Posterior vena cava (tissue), 2 donors: ENCODE results near the gene GMDS. TPM values are rescaled to one million over a fixed set of nuclear protein-coding genes. Genes with fewer than 3 reads are reported as not detected.
A peak's percentile ranks its signal among the peaks of the same experiment; 100 is the strongest.

Experiments
- DNase-seq: peaks from one replicate; pipeline ENCODE4 v3.0.0-alpha.2; 2020; ENCODE audit warnings: low spot score
- intact Hi-C, 2 donors: fragments of 100-400 bp; cut with DNase I; formaldehyde crosslinking; loops; one replicate each; pipeline versions ENCODE4 v1.14.1 to v1.14.2; 2022 to 2023
- total RNA-seq, 2 donors: library from RNA; stranded (reverse); fragmentation: NEBNext Ultra II Directional; extraction: Animal tissue kit (Norgen Biotek cat#: 25700); gene quantifications; one replicate each; pipeline ENCODE4 v1.2.1, GENCODE V29; 2021
- donor health status: DM: yes; HTN: yes; CAD: no.
- donor health status: DM: yes; HTN: yes; CAD: no.

Gene GMDS
- total RNA-seq, 2 donors from 2014 or later: 14.9 to 20.1 TPM

GRCh38 chr6:2149361-2150006 is 95.9 kb downstream of the GMDS start:
- DNase-seq: no peak

GRCh38 chr6:2148748-2149147 is 96.7 kb downstream of the GMDS start:
- intact Hi-C loops: no loop called here
- DNase-seq: no peak

More at GRCh38 chr6:2149361-2150006, 95.9 kb downstream of the GMDS start:
- intact Hi-C loops: no loop called here

- intact Hi-C loops: no loop called here
- no peak for DNase-seq
Measured at GRCh38 chr6:2147766-2148448, 97.5 kb downstream of the GMDS start.

GRCh38 chr6:2147261-2147660 is 98.1 kb downstream of the GMDS start:
- intact Hi-C loops: no loop called here
- no peak for DNase-seq

- no peak for DNase-seq
- intact Hi-C loops: no loop called here
Measured at GRCh38 chr6:2144210-2144609, 101.2 kb downstream of the GMDS start.

- intact Hi-C loops: no loop called here
- no peak for DNase-seq
Measured at GRCh38 chr6:2141644-2142290, 103.6 kb downstream of the GMDS start.

- intact Hi-C loops: no loop called here
- no peak for DNase-seq
Measured at GRCh38 chr6:2140438-2141128, 104.8 kb downstream of the GMDS start.

- no peak for DNase-seq
- intact Hi-C loops: no loop called here
Measured at GRCh38 chr6:2135401-2135800, 110.0 kb downstream of the GMDS start.

GRCh38 chr6:2134554-2134953 is 110.9 kb downstream of the GMDS start:
- DNase-seq: no peak
- intact Hi-C loops: no loop called here

- intact Hi-C loops: no loop called here
- DNase-seq: no peak
Measured at GRCh38 chr6:2133716-2134310, 111.6 kb downstream of the GMDS start.

GRCh38 chr6:2132916-2133315 is 112.5 kb downstream of the GMDS start:
- no peak for DNase-seq
- intact Hi-C loops: no loop called here

- intact Hi-C loops: no loop called here
Measured at GRCh38 chr6:2132416-2132815, 113.0 kb downstream of the GMDS start.

GRCh38 chr6:2129182-2129621 is 116.2 kb downstream of the GMDS start:
- intact Hi-C loops: no loop called here
- DNase-seq: no peak

More at GRCh38 chr6:2132416-2132815, 113.0 kb downstream of the GMDS start:
- no peak for DNase-seq

GRCh38 chr6:2127484-2127911 is 117.9 kb downstream of the GMDS start:
- peak; percentile 91 for DNase-seq

GRCh38 chr6:2126351-2126750 is 119.1 kb downstream of the GMDS start:
- no peak for DNase-seq
- intact Hi-C loops: no loop called here

More at GRCh38 chr6:2127484-2127911, 117.9 kb downstream of the GMDS start:
- intact Hi-C loops: no loop called here

- intact Hi-C loops: no loop called here
- no peak for DNase-seq
Measured at GRCh38 chr6:2125158-2125557, 120.2 kb downstream of the GMDS start.

- intact Hi-C loops: no loop called here
- no peak for DNase-seq
Measured at GRCh38 chr6:2124260-2124709, 121.1 kb downstream of the GMDS start.

- DNase-seq: no peak
- intact Hi-C loops: no loop called here
Measured at GRCh38 chr6:2120912-2121311, 124.5 kb downstream of the GMDS start.

GRCh38 chr6:2119275-2119674 is 126.1 kb downstream of the GMDS start:
- intact Hi-C loops: no loop called here
- DNase-seq: no peak
